Esophagus squamous epithelium (tissue), 4 donors: ENCODE results near the gene LAMC3.

ENCODE experiments used
- POLR2A ChIP-seq, 4 donors: fragments of 450-650 bp; IDR thresholded peaks; one replicate each; pipeline ENCODE4 v1.6.1; 2017; ENCODE audit warnings: antibody characterized with exemption in 4 of 4, mild to moderate bottlenecking in 4 of 4, moderate library complexity in 3 of 4
- TF ChIP-seq, protein P1 (sequence below), 6 experiments: fragments of 450-650 bp in 4 of 6; fragments of 200-600 bp in 2 of 6; sonication (generic) in 2 of 6; IDR thresholded peaks; one replicate each; pipeline ENCODE4 v1.5.1; 2016 to 2019; ENCODE audit warnings: antibody characterized with exemption in 6 of 6, mild to moderate bottlenecking in 4 of 6, moderate library complexity in 4 of 6

DNA sequence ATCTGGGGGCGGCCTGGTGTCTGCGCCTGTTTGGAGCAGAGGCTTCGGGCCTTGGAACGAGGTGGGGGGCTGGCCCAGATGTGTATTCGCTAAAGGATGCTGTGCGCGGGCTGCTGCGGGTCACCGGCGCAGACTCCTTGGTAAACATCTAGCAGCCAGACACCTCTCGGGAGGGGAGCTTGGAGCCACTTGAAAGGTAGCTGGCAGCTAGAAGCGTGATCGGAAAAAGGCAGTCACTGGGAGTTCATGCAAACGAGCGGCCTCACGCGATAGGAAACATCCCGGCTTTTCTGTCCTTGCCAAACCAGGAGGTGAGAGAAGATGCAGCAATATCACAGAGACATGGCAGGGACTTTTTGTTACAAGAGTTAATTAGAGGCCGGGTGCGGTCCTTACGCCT lies 8.1 kb downstream of the LAMC3 start:
- TF ChIP-seq, protein P1, sequence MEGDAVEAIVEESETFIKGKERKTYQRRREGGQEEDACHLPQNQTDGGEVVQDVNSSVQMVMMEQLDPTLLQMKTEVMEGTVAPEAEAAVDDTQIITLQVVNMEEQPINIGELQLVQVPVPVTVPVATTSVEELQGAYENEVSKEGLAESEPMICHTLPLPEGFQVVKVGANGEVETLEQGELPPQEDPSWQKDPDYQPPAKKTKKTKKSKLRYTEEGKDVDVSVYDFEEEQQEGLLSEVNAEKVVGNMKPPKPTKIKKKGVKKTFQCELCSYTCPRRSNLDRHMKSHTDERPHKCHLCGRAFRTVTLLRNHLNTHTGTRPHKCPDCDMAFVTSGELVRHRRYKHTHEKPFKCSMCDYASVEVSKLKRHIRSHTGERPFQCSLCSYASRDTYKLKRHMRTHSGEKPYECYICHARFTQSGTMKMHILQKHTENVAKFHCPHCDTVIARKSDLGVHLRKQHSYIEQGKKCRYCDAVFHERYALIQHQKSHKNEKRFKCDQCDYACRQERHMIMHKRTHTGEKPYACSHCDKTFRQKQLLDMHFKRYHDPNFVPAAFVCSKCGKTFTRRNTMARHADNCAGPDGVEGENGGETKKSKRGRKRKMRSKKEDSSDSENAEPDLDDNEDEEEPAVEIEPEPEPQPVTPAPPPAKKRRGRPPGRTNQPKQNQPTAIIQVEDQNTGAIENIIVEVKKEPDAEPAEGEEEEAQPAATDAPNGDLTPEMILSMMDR (IDR thresholded peaks at IDR 0.05), result no peak
- no peak for TF ChIP-seq POLR2A (IDR thresholded peaks at IDR 0.05)
